IgD-negative memory B cell (primary cell): ENCODE results near the gene LTC4S. TPM values are rescaled to one million over a fixed set of nuclear protein-coding genes. Genes with fewer than 3 reads are reported as not detected.
A peak's percentile ranks its signal among the peaks of the same experiment; 100 is the strongest.

Experiments used
- H3K27ac Mint-ChIP-seq, 3 donors: one replicate each; pipeline ENCODE4 v1.8.0; 2020 to 2022; ENCODE audit warnings: mild to moderate bottlenecking in 3 of 3, mixed read lengths in 3 of 3, moderate library complexity in 1 of 3
- H3K27me3 Mint-ChIP-seq: one replicate; pipeline ENCODE4 v1.8.0; 2021; ENCODE audit warnings: mixed read lengths
- H3K36me3 Mint-ChIP-seq: one replicate; pipeline ENCODE4 v1.8.0; 2020; ENCODE audit warnings: mild to moderate bottlenecking, mixed read lengths
- H3K4me1 Mint-ChIP-seq, 3 donors: one replicate each; pipeline ENCODE4 v1.8.0; 2020 to 2022; ENCODE audit warnings: mixed read lengths in 3 of 3, mild to moderate bottlenecking in 1 of 3
- H3K4me3 Mint-ChIP-seq, 4 donors: one replicate each; pipeline ENCODE4 v1.8.0; 2020 to 2022; ENCODE audit warnings: mild to moderate bottlenecking in 4 of 4, mixed read lengths in 4 of 4, moderate library complexity in 3 of 4
- H3K9me3 Mint-ChIP-seq, 3 donors: one replicate each; pipeline ENCODE4 v1.8.0; 2020 to 2021; ENCODE audit warnings: mixed read lengths in 3 of 3, mild to moderate bottlenecking in 1 of 3
- polyA plus RNA-seq: library from polyadenylated mRNA; unstranded; fragments of 300-500 nt; fragmentation: Illumina TruSeq; gene quantifications from one replicate; pipeline ENCODE4 v1.2.3, GENCODE V29; 2021

The LTC4S gene
- polyA plus RNA-seq, 1 donor from 2014 or later: 0.80 TPM

DNA sequence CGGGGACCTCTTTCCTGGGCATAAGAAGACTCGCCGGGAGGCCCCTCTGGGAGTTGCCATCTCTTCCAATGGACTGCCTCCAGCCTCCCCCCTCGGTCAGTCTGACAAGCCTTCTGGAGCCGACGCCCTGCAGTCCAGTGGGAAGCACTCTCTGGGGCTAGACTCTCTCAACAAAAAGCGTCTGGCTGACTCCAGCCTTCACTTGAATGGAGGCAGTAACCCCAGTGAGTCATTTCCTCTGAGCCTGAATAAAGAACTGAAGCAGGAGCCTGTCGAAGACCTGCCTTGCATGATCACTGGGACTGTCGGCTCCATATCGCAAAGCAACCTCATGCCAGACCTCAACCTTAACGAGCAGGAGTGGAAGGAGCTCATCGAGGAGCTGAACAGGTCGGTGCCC is 28.4 kb upstream of the LTC4S start:
- Mint-ChIP-seq H3K4me3 (no peak overlapping the region), H3K9me3 (no peaks in the 10 kb centered on the region), H3K4me1 (peaks cover 16 to 28% (median 21%) of the 10 kb centered on the region in 3 donors), H3K27ac (peak overlapping the region in 1 of 3 donors; percentile 35), H3K27me3 (no peaks in the 10 kb centered on the region), H3K36me3 (peaks cover 2% of the 10 kb centered on the region)

DNA sequence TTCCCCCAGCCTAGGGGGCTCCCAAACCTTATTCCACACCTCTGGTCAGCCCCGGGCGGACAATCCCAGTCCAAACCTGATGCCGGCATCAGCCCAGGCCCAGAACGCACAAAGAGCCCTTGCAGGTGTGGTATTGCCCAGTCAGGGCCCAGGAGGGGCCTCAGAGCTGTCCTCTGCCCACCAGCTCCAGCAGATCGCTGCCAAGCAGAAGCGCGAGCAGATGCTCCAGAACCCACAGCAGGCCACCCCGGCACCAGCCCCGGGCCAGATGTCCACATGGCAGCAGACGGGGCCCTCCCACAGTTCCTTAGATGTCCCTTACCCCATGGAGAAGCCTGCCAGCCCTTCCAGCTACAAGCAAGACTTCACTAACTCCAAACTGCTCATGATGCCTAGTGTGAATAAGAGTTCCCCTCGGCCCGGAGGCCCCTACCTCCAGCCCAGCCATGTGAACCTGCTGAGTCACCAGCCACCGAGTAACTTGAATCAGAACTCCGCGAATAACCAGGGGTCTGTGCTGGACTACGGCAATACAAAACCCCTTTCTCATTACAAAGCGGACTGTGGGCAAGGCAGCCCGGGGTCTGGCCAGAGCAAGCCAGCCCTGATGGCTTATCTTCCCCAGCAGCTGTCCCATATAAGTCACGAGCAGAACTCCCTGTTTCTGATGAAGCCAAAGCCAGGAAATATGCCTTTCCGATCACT is 27.6 kb upstream of the LTC4S start:
- Mint-ChIP-seq H3K4me1 (peaks cover 13 to 26% (median 17%) of the 10 kb centered on the region in 3 donors), H3K36me3 (peaks cover 4% of the 10 kb centered on the region), H3K27me3 (no peaks in the 10 kb centered on the region), H3K27ac (peak overlapping the region in 1 of 3 donors; percentile 59), H3K4me3 (no peak overlapping the region), H3K9me3 (no peaks in the 10 kb centered on the region)

DNA sequence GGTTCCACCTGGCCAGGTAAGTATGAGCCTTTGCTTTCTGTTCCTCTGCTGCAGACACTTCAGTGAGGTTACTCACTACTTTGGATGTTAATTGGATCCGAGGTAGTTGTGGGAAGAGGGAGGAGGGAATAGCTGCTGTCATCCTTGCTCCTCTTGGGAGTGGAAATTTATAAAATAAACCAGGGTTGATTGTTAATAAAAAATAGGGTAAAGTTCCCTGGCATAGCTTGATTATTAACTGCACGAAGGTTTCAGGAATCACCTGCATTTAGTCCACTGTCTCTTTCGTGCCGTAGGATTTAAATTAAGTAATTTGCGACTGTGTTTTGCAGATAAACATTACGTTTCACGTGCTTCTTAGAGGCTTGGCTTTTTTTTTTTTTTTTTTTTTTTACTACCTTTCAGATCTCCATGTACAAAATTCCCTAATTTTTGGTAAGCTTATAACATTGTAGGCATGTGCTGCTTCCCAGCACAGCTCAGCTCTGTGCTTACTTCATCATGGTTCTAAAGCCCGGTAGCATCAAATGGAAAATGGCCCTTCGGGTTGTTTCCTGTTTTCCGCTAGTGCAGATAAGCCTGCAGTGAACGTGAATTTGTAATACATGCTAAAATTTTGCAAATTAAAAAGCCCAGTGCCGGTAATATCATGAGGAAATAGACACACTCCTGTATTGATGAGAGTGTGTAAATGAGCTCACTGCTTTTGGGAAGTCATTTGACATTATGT is 26.9 kb upstream of the LTC4S start:
- Mint-ChIP-seq H3K36me3 (peaks cover 4% of the 10 kb centered on the region), H3K9me3 (no peaks in the 10 kb centered on the region), H3K27ac (peak overlapping the region in 1 of 3 donors; percentile 59), H3K4me3 (no peak overlapping the region), H3K27me3 (no peaks in the 10 kb centered on the region), H3K4me1 (peaks cover 9 to 22% (median 15%) of the 10 kb centered on the region in 3 donors)

DNA sequence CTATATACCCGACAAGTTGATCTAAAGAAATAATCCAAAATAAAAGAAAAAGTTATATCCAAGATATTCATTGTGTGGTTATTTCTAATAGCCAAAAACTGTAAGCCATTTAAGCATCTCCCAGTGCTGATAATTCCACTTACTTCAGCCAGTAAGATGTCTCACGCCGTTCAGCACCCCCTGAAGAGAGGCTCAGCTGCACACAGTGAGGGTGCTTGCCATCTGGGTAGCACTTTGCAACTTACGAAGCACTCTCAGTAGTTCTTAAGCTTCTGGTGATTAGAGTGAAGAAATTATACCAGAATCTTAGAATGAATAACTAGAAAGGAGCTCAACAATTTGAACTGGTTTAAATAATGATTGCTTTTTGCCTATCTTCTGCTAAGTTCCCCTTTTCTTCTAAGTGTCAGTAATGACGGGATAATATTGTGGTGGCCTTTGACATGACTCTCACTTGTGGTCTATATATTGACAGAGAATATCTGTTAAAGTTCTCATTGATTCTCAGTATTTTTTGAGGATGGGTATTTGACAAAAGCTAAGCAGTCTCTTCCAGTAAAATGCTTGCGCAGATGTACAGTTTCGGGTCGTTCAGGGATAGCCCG is 26.2 kb upstream of the LTC4S start:
- no peak overlapping the region for H3K27ac Mint-ChIP-seq
- H3K27me3 Mint-ChIP-seq: no peaks in the 10 kb centered on the region
- H3K4me1 Mint-ChIP-seq: peaks cover 6 to 16% (median 9%) of the 10 kb centered on the region in 3 donors
- peaks cover 4% of the 10 kb centered on the region for H3K36me3 Mint-ChIP-seq
- H3K4me3 Mint-ChIP-seq: no peak overlapping the region
- H3K9me3 Mint-ChIP-seq: no peaks in the 10 kb centered on the region

DNA sequence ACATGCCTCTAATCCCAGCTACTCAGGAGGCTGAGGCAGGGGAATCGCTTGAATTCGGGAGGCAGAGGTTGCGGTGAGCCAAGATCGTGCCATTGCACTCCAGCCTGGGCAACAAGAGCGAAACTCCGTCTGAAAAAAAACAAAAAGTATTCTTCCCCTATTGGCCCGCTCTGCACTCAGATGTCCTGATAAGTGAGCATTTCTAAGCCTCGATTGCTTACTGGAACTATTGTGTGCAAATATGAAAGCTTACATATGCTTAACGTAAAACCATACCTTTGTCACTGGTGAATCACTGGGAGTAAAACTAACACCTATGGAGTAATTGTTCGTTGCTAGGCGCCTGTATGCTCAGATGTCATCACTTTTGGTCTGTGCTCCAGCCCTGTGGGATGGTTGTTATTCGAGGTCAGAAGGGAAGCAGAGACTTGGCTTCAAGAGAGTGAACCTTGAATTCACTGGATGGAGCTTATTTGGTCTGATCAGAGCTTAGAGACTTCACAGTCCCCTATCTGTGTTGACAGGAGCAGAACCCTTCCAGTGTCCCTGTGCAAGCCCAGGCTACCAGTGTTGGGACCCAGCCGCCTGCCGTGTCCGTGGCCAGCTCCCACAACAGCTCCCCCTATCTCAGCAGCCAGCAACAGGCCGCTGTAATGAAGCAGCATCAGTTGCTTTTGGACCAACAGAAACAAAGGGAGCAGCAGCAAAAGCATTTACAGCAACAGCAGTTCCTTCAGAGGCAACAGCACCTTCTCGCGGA is 25.3 kb upstream of the LTC4S start:
- Mint-ChIP-seq H3K9me3 (no peaks in the 10 kb centered on the region), H3K27me3 (no peaks in the 10 kb centered on the region), H3K4me3 (no peak overlapping the region), H3K4me1 (peaks cover under 1 to 8% (median under 1%) of the 10 kb centered on the region in 3 donors), H3K27ac (no peak overlapping the region), H3K36me3 (peaks cover 4% of the 10 kb centered on the region)

DNA sequence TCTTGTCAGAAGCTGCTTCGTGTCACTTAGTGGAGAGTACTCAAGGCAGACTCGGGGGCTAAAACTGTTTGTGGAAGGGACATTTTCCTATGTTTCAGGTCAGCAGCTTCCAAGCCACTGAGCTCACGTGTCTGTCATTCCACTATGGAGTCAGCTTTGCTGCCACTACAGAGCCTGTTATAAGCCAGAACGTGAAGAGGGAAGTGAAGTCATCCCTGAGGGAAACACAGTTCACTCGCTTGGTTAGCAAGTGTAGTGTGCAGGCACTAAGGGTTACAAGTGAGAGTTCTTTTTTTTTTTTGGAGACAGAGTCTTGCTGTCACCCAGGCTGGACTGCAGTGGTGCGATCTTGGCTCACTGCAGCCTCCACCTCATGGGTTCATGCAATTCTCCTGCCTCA is 24.5 kb upstream of the LTC4S start:
- no peak overlapping the region for H3K27ac Mint-ChIP-seq
- peaks cover 4% of the 10 kb centered on the region for H3K36me3 Mint-ChIP-seq
- H3K4me3 Mint-ChIP-seq: no peak overlapping the region
- no peaks in the 10 kb centered on the region for H3K27me3 Mint-ChIP-seq
- peaks cover 0 to 6% (median 0%) of the 10 kb centered on the region in 3 donors for H3K4me1 Mint-ChIP-seq
- no peaks in the 10 kb centered on the region for H3K9me3 Mint-ChIP-seq

DNA sequence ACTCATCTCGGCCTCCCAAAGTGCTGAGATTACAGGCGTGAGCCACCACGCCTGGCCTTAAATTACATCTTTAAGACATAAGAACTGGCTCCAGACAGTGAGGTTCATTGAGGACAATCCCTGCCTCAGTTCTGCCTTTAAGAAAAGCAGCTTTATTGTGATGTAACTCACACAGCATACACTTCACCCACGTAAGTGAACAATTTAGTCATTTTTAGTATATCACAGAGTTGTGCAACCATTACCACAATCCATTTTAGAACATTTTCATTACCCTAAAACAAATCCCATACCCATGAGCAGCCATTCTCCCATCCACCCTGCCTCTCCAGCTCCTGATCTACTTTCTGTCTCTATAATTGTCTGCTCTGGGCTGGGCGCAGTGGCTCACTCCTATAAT is 24.0 kb upstream of the LTC4S start:
- Mint-ChIP-seq H3K27me3 (no peaks in the 10 kb centered on the region), H3K9me3 (no peaks in the 10 kb centered on the region), H3K4me1 (peaks cover 0 to 6% (median 0%) of the 10 kb centered on the region in 3 donors), H3K27ac (no peak overlapping the region), H3K36me3 (peaks cover 4% of the 10 kb centered on the region), H3K4me3 (no peak overlapping the region)

DNA sequence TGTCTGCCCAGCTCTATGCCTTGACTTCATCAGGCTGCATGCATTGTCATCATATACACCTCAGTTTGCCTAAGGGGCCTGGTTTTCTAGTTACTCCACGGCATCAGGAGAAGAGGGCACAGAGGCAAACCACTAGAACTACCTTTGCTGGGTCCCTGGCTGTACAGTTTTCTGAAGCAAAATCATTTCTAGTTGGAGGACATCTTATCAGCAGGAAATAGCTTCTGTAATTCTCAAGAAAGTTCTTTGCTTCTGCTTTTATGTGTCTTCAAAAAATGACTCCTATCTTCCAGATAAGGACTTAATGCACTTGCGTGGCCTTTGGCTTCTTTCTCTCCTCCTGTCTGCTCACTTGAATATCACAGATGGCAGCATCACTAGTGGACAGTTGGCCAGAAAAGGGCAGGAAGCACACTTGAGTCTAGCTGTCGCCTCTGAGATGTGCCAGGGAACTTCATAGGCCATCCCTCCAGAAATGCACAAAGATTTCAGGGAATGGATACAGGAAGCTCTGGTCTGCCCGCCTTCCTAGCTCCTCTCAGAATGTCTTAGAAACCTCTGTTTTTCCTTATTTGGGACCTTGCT is 22.4 kb upstream of the LTC4S start:
- Mint-ChIP-seq H3K4me1 (peaks cover 0 to 6% (median 1%) of the 10 kb centered on the region in 3 donors), H3K36me3 (peaks cover 4% of the 10 kb centered on the region), H3K27ac (no peak overlapping the region), H3K27me3 (no peaks in the 10 kb centered on the region), H3K9me3 (no peaks in the 10 kb centered on the region), H3K4me3 (no peak overlapping the region)

DNA sequence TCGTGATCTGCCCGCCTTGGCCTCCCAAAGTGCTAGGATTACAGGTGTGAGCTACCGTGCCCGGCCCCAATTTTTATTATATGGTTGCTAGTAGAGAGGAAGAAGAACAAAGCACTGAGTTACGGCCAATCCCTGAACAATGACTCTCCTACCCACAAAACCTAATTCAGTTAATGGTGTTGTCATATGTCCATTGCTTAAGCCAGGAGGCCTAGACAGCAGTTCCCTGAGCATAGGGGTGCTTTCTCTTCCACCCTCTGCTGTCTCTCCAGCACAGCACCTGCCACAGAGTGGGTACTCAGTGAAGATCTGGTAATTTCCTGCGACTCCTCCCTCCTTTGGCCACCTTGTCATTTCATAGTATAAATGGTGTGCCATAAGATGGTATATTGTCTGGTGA is 21.4 kb upstream of the LTC4S start:
- Mint-ChIP-seq H3K9me3 (no peaks in the 10 kb centered on the region), H3K27ac (no peak overlapping the region), H3K36me3 (peaks cover 3% of the 10 kb centered on the region), H3K4me1 (peaks cover 0 to 4% (median 1%) of the 10 kb centered on the region in 3 donors), H3K27me3 (no peaks in the 10 kb centered on the region), H3K4me3 (no peak overlapping the region)

DNA sequence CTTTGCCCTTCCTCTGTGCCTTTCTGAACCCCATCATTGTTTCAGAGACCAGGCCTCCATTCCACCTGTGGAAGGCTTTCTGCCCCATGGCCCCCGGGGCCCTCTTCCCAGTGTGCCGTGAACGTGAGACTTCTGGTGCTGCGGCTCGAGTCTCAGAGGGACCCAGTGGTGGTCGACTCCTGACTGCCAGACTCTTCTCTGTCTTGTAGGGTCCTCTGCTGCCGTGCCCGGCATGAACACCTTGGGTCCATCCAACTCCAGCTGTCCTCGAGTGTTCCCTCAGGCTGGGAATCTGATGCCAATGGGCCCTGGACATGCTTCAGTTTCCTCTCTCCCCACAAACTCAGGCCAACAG is 20.1 kb upstream of the LTC4S start:
- Mint-ChIP-seq H3K4me3 (no peak overlapping the region), H3K27me3 (no peaks in the 10 kb centered on the region), H3K27ac (no peak overlapping the region), H3K9me3 (no peaks in the 10 kb centered on the region), H3K36me3 (peaks cover 3% of the 10 kb centered on the region), H3K4me1 (peaks cover 0 to 2% (median 1%) of the 10 kb centered on the region in 3 donors)

DNA sequence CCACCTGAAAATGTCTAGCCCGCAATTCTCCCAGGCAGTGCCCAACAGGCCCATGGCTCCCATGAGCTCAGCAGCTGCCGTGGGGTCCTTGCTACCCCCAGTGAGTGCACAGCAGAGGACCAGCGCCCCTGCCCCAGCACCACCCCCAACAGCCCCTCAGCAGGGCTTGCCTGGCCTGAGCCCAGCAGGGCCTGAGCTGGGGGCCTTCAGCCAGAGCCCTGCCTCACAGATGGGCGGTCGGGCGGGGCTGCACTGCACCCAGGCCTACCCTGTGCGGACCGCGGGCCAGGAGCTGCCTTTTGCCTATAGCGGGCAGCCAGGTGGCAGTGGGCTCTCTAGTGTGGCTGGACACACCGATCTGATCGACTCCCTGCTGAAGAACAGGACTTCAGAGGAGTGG is 19.3 kb upstream of the LTC4S start:
- Mint-ChIP-seq H3K4me3 (no peak overlapping the region), H3K27me3 (no peaks in the 10 kb centered on the region), H3K36me3 (peaks cover 3% of the 10 kb centered on the region), H3K4me1 (peaks cover 0 to 1% (median 0%) of the 10 kb centered on the region in 3 donors), H3K9me3 (no peaks in the 10 kb centered on the region), H3K27ac (no peak overlapping the region)

DNA sequence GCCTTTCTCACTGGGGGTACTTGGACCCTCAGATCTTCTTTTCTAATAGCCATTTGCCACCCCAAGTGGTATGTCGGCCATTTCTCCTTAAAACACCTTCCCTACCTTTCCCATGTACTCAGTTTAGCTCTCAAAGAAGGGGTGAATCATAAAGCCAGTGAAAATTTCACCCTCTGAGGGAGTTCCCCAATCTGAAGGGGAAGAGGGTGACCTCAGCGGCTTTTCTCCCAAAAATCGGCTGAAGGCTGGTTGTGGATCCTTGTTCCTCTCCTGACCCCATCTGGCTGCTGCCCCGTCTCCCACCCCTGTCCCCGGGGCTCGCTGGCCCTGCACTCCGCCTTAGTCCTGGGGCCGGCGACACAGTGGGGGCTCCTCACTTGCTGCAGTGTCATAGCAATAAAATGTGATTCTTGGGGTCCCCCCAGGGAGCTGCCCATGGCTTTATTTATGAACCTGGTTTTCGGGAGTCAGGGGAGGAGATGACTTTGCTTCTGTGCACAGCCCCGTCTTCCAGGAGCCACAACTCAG is 17.3 kb upstream of the LTC4S start:
- Mint-ChIP-seq H3K27me3 (no peaks in the 10 kb centered on the region), H3K27ac (peak overlapping the region in 1 of 3 donors; percentile 43), H3K9me3 (no peaks in the 10 kb centered on the region), H3K4me1 (peaks cover 0 to 1% (median 0%) of the 10 kb centered on the region in 3 donors), H3K4me3 (no peak overlapping the region), H3K36me3 (peaks cover 4% of the 10 kb centered on the region)

DNA sequence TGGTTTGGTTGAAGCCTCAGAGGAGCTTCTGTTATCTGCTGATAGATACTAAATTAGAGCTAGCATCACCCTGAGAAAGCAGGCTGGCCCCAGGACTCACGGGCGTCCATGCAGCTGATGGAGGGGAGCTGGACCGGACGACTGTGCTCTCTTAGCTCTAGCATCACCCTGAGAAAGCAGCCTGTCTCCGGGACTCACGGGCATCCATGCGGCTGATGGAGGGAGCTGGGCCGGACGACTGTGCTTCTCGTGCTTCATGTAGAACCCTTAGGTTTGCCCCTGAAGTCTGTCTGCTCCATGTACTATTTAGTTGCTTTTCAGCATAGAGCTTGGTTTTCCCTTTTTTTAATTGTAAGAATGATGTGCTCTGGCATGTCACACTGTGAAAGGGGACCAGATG is 16.3 kb upstream of the LTC4S start:
- Mint-ChIP-seq H3K4me3 (peak overlapping the region in 1 of 4 donors; percentile 5), H3K9me3 (no peaks in the 10 kb centered on the region), H3K27ac (no peak overlapping the region), H3K27me3 (no peaks in the 10 kb centered on the region), H3K36me3 (peaks cover 4% of the 10 kb centered on the region), H3K4me1 (peaks cover 0 to 1% (median 0%) of the 10 kb centered on the region in 3 donors)

DNA sequence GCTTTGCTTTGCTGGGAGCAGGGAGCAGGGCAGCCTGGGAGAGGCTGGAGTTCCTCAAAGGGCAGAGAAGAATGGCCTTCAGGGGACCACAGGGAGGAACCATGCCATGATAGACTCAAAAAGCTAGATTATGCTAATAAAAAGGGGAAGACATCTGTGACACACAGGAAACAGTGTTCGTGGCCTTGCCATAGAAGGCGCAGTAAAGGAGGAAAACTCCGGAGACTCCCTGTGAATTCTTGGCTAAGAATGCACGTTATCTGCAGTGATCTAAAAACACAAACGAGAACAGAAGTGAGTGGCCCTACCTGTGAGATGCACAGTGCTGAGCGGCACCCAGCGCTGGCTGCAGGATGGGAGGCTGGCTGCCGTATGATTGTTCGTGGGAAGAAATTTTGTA is 15.9 kb upstream of the LTC4S start:
- Mint-ChIP-seq H3K9me3 (no peaks in the 10 kb centered on the region), H3K27ac (no peak overlapping the region), H3K36me3 (peaks cover 4% of the 10 kb centered on the region), H3K4me1 (peaks cover 0 to 1% (median 0%) of the 10 kb centered on the region in 3 donors), H3K27me3 (no peaks in the 10 kb centered on the region), H3K4me3 (peak overlapping the region in 1 of 4 donors; percentile 5)
